NCI-H1105 (cell line): ENCODE results near the gene KCNJ12.
"Not testable (repeated sequence)": the region's sequence is repeated elsewhere in the genome, so short reads cannot be mapped to it uniquely, and the experiment has no call there.

Experiments used
- DNase-seq: peaks from one replicate; lab custom pipeline; 2025; lab: John Stamatoyannopoulos, UW

The KCNJ12 gene

GRCh38 chr17:21349358-21350050, 26.7 kb upstream of the KCNJ12 start:
- not testable (repeated sequence) for DNase-seq

- not testable (repeated sequence) for DNase-seq
Observed at GRCh38 chr17:21350495-21350894, 25.7 kb upstream of the KCNJ12 start.

- no peak for DNase-seq
Observed at GRCh38 chr17:21351366-21352065, 24.6 kb upstream of the KCNJ12 start.

- DNase-seq = no peak
Observed at GRCh38 chr17:21352221-21352980, 23.8 kb upstream of the KCNJ12 start.

- no peak for DNase-seq
Observed at GRCh38 chr17:21352981-21353265, 23.2 kb upstream of the KCNJ12 start.

GRCh38 chr17:21353326-21354010, 22.7 kb upstream of the KCNJ12 start:
- DNase-seq = no peak

GRCh38 chr17:21354796-21355385, 21.3 kb upstream of the KCNJ12 start:
- no peak for DNase-seq

- no peak for DNase-seq
Observed at GRCh38 chr17:21355586-21355985, 20.6 kb upstream of the KCNJ12 start.

GRCh38 chr17:21356537-21357127, 19.5 kb upstream of the KCNJ12 start:
- DNase-seq = no peak

GRCh38 chr17:21357281-21357680, 18.9 kb upstream of the KCNJ12 start:
- no peak for DNase-seq

GRCh38 chr17:21357696-21358656, 18.2 kb upstream of the KCNJ12 start:
- no peak for DNase-seq

- no peak for DNase-seq
Observed at GRCh38 chr17:21358682-21359482, 17.3 kb upstream of the KCNJ12 start.

GRCh38 chr17:21359483-21359840, 16.7 kb upstream of the KCNJ12 start:
- DNase-seq = no peak

- no peak for DNase-seq
Observed at GRCh38 chr17:21360048-21360447, 16.1 kb upstream of the KCNJ12 start.

- DNase-seq = no peak
Observed at GRCh38 chr17:21361020-21361809, 14.9 kb upstream of the KCNJ12 start.

- no peak for DNase-seq
Observed at GRCh38 chr17:21362331-21362931, 13.7 kb upstream of the KCNJ12 start.

- DNase-seq = no peak
Observed at GRCh38 chr17:21363776-21364642, 12.1 kb upstream of the KCNJ12 start.

- no peak for DNase-seq
Observed at GRCh38 chr17:21365016-21365415, 11.1 kb upstream of the KCNJ12 start.
